ENCODE data around the gene DUOX2. TPM values are rescaled to one million over a fixed set of nuclear protein-coding genes. Genes with fewer than 3 reads are reported as not detected.

DUOX2 gene
- total RNA-seq, 3 donors from 2014 or later (not counting 1 experiment from before 2014, with no cell fraction given), result 2.5 TPM; not detected in 2

DNA sequence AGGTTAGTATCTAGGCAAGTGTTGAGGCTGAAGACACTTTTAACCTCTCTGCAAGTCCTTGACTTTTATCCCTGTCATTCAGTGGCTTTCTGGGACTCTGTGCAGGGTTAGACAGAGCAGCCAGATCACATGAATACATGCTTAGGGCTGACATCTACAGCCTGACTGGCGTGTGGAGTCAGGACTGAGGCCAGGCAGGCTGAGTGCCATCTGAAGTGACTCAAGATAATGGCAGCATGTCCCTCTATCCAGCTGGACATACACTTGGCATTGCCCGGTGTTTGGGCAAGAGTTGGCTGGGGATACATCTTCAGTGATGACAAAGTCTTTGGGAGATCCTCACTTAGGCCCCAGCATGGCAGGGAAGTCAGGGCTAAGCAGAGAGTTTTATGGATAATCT, 22.4 kb downstream of the DUOX2 start:
- Histone ChIP-seq H3K36me3 (ENCODE audit: control insufficient read depth, insufficient read depth, low read length) (no peaks in the 10 kb centered on the region), H3K4me1 (ENCODE audit: control insufficient read depth, insufficient read depth, low read length) (no peaks in the 10 kb centered on the region), H3K9me3 (ENCODE audit: control insufficient read depth, insufficient read depth, low read length) (no peaks in the 10 kb centered on the region), H3K4me3 (ENCODE audit: low read length) (no peak overlapping the region), H3K27ac (ENCODE audit: low read length) (no peak overlapping the region), H3K27me3 (ENCODE audit: control insufficient read depth, insufficient read depth, low read length) (peaks cover 7% of the 10 kb centered on the region)
- Mint-ChIP-seq H3K4me3 (no peak overlapping the region), H3K27ac (no peak overlapping the region), H3K27me3 (ENCODE audit: low read depth in 2 of 2) (peaks cover 16 to 46% of the 10 kb centered on the region in 2 donors), H3K4me1 (no peaks in the 10 kb centered on the region), H3K36me3 (no peaks in the 10 kb centered on the region), H3K9me3 (no peaks in the 10 kb centered on the region)
- ATAC-seq, result no peak
- DNase-seq, result no peak
- WGBS (ENCODE audit: insufficient coverage), result 83% methylated on average over 2 of the region's 2 CpGs
- TF ChIP-seq, protein P1, sequence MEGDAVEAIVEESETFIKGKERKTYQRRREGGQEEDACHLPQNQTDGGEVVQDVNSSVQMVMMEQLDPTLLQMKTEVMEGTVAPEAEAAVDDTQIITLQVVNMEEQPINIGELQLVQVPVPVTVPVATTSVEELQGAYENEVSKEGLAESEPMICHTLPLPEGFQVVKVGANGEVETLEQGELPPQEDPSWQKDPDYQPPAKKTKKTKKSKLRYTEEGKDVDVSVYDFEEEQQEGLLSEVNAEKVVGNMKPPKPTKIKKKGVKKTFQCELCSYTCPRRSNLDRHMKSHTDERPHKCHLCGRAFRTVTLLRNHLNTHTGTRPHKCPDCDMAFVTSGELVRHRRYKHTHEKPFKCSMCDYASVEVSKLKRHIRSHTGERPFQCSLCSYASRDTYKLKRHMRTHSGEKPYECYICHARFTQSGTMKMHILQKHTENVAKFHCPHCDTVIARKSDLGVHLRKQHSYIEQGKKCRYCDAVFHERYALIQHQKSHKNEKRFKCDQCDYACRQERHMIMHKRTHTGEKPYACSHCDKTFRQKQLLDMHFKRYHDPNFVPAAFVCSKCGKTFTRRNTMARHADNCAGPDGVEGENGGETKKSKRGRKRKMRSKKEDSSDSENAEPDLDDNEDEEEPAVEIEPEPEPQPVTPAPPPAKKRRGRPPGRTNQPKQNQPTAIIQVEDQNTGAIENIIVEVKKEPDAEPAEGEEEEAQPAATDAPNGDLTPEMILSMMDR (IDR thresholded peaks at IDR 0.05), result no peak
- intact Hi-C loops (cut with micrococcal nuclease), result no loop called here

DNA sequence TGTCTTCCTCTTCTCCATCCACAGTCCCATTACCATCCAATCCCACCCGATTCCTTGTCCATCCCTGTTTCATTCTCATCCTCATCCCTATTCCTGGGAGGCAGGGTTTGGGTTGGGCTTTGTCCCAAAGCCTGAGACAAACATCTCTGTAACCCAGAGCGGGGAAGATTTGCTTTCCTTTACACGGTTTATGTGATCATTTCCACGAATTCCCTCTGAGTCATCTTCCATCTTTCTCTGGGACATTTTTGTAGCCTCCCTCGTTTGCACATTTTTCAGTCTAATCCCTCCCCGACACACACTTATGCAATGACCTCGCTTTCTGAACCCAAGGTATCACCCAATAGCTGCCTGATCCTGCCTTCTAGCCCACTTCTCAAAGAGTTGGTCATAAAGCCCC, 22.8 kb downstream of the DUOX2 start:
- DNase-seq (no peak), ATAC-seq (no peak)
- H3K27me3 ChIP-seq (ENCODE audit: control insufficient read depth, insufficient read depth, low read length), result peaks cover 7% of the 10 kb centered on the region
- no peak overlapping the region for H3K4me3 ChIP-seq (ENCODE audit: low read length)
- no peak overlapping the region for H3K4me3 Mint-ChIP-seq
- peaks cover 16 to 46% of the 10 kb centered on the region in 2 donors for H3K27me3 Mint-ChIP-seq (ENCODE audit: low read depth in 2 of 2)
- TF ChIP-seq, protein P1 (IDR thresholded peaks at IDR 0.05), result no peak
- no peaks in the 10 kb centered on the region for H3K4me1 ChIP-seq (ENCODE audit: control insufficient read depth, insufficient read depth, low read length)
- H3K36me3 ChIP-seq (ENCODE audit: control insufficient read depth, insufficient read depth, low read length), result no peaks in the 10 kb centered on the region
- WGBS (ENCODE audit: insufficient coverage), result 63% methylated on average over 7 of the region's 7 CpGs
- H3K9me3 ChIP-seq (ENCODE audit: control insufficient read depth, insufficient read depth, low read length), result no peaks in the 10 kb centered on the region
- H3K27ac Mint-ChIP-seq, result no peak overlapping the region
- H3K27ac ChIP-seq (ENCODE audit: low read length), result no peak overlapping the region
- H3K9me3 Mint-ChIP-seq, result no peaks in the 10 kb centered on the region
- intact Hi-C loops (cut with micrococcal nuclease), result no loop called here
- no peaks in the 10 kb centered on the region for H3K36me3 Mint-ChIP-seq
- no peaks in the 10 kb centered on the region for H3K4me1 Mint-ChIP-seq

DNA sequence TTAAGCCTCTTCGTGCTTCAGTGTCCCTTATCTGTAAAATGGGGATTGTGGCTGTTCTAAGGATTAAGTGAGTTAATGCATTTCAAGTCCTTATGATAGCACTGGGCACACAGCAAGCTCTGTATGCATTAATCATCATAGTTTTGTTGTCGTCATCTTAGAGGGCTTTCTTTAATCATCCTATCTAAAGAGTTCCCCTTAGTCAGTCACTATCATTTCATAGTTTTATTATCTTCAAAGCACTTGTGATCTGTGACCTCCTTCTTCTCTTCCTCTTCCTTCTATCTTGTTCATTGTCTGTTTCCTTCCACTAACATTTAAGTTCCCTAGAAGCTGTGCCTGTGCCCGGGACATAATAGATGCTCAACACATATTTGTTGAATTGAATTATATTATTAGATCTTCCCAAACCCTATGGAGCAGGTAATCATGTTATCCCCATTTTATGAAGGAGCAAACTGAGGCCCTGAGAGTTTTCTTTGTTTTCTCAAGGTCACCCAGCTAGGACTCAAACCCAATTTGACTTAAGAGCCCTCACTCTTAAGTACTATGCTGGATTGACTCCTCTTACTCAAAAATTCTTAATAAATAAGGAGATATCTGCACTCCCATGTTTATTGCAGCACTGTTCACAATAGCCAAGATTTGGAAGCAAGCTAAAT, 24.1 kb downstream of the DUOX2 start:
- Histone ChIP-seq H3K27me3 (ENCODE audit: control insufficient read depth, insufficient read depth, low read length) (peaks cover 10% of the 10 kb centered on the region), H3K4me1 (ENCODE audit: control insufficient read depth, insufficient read depth, low read length) (no peaks in the 10 kb centered on the region), H3K9me3 (ENCODE audit: control insufficient read depth, insufficient read depth, low read length) (no peaks in the 10 kb centered on the region), H3K27ac (ENCODE audit: low read length) (no peak overlapping the region), H3K36me3 (ENCODE audit: control insufficient read depth, insufficient read depth, low read length) (no peaks in the 10 kb centered on the region), H3K4me3 (ENCODE audit: low read length) (no peak overlapping the region)
- intact Hi-C loops (cut with micrococcal nuclease), result no loop called here
- DNase-seq (no peak), ATAC-seq (peak in 1 of 3 donors; percentile 82)
- TF ChIP-seq, protein P1 (IDR thresholded peaks at IDR 0.05), result no peak
- Mint-ChIP-seq H3K9me3 (no peaks in the 10 kb centered on the region), H3K27me3 (ENCODE audit: low read depth in 2 of 2) (peaks cover 16 to 46% of the 10 kb centered on the region in 2 donors), H3K36me3 (no peaks in the 10 kb centered on the region), H3K4me1 (no peaks in the 10 kb centered on the region), H3K4me3 (no peak overlapping the region), H3K27ac (no peak overlapping the region)
- WGBS (ENCODE audit: insufficient coverage), result 67% methylated on average over 1 of the region's 3 CpGs
